HK-2 (cell line): Measurements from ENCODE around the gene SPATC1L.

Experiments
- DNase-seq: peaks from one replicate; pipeline ENCODE4 v3.0.0-alpha.2; 2018; ENCODE audit not compliant: unreplicated experiment

The SPATC1L gene

GRCh38 chr21:46215436-46216131, 31.3 kb upstream of the SPATC1L start:
- no peak for DNase-seq

GRCh38 chr21:46214478-46215340, 30.4 kb upstream of the SPATC1L start:
- DNase-seq, result no peak

- no peak for DNase-seq
Observed at GRCh38 chr21:46213620-46214286, 29.5 kb upstream of the SPATC1L start.

- DNase-seq, result no peak
Observed at GRCh38 chr21:46212721-46213484, 28.6 kb upstream of the SPATC1L start.

- no peak for DNase-seq
Observed at GRCh38 chr21:46211786-46212720, 27.8 kb upstream of the SPATC1L start.

GRCh38 chr21:46211376-46211775, 27.1 kb upstream of the SPATC1L start:
- no peak for DNase-seq

GRCh38 chr21:46210378-46211136, 26.3 kb upstream of the SPATC1L start:
- DNase-seq, result no peak

- DNase-seq, result no peak
Observed at GRCh38 chr21:46208761-46209721, 24.8 kb upstream of the SPATC1L start.

GRCh38 chr21:46207920-46208591, 23.8 kb upstream of the SPATC1L start:
- DNase-seq, result no peak

- DNase-seq, result no peak
Observed at GRCh38 chr21:46207006-46207919, 23.0 kb upstream of the SPATC1L start.

- no peak for DNase-seq
Observed at GRCh38 chr21:46206163-46207005, 22.1 kb upstream of the SPATC1L start.

- no peak for DNase-seq
Observed at GRCh38 chr21:46205766-46206162, 21.5 kb upstream of the SPATC1L start.

GRCh38 chr21:46205166-46205565, 20.9 kb upstream of the SPATC1L start:
- no peak for DNase-seq

GRCh38 chr21:46203203-46203600, 18.9 kb upstream of the SPATC1L start:
- DNase-seq, result no peak

- no peak for DNase-seq
Observed at GRCh38 chr21:46202592-46203202, 18.4 kb upstream of the SPATC1L start.
